Measurements from ENCODE around the gene PIP5K1C.

PIP5K1C gene

DNA sequence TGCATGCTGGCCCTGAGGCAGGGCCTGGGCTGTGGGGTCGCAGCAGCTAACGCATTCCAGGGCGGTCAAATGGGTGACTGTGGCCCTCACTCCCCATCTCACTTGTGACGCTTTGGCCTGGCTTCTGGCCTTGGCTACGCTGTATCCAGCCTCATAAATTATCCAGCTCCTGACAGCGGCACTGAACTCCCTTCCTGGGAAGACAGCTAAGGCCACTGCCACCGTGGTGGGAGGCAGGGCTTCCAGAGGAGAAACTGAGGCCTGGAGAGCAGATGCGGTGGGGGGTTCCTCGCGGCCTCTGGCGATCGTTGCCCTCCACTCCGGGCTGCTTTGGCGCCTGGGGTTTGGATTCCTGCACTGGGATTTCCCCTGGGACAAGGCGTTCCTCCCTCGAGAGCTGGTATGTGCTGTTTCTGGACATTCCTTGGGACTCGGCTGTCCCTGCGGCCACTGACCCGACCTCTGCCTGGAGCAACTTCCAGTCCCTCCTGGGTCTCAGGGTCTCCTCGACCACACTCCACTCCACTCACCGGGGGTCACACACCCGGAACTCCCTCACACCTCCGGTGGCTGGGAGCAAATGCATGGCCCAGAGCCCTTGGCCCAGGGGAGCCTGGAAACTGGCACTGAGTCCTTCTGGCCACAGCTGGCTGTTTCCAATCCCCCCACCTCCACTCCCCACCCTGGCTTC lies 97.0 kb downstream of the PIP5K1C start:
- H3K4me3 ChIP-seq (ENCODE audit: low read depth, low read length), result no peak overlapping the region
- TF ChIP-seq CTCF (IDR thresholded peaks at IDR 0.05; ENCODE audit: borderline replicate concordance, insufficient read depth, low read depth, low read length), result no peak

DNA sequence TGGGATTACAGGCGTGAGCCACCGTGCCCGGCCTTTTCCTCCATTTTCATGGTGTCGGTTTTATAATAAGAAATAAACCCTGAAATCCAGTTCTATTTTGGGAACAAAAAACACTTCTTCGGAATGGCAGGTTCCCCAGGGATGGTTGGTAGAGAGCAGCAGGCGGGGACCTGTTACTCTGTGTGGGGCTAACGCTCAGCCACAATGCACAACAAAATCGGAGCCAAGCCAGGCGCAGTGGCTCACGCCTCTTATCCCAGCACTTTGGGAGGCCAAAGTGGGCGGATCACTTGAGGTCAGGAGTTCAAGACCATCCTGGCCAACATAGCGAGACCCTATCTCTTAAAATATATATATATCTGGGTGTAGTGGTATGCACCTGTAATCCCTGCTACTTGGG lies 99.2 kb downstream of the PIP5K1C start:
- H3K4me3 ChIP-seq (ENCODE audit: low read depth, low read length), result no peak overlapping the region
- no peak for TF ChIP-seq CTCF (IDR thresholded peaks at IDR 0.05; ENCODE audit: borderline replicate concordance, insufficient read depth, low read depth, low read length)

GRCh38 chr19:3599776-3600187 lies 100.5 kb downstream of the PIP5K1C start:
- no peak overlapping the region for H3K4me3 ChIP-seq (ENCODE audit: low read depth, low read length)
- no peak for TF ChIP-seq CTCF (IDR thresholded peaks at IDR 0.05; ENCODE audit: borderline replicate concordance, insufficient read depth, low read depth, low read length)

DNA sequence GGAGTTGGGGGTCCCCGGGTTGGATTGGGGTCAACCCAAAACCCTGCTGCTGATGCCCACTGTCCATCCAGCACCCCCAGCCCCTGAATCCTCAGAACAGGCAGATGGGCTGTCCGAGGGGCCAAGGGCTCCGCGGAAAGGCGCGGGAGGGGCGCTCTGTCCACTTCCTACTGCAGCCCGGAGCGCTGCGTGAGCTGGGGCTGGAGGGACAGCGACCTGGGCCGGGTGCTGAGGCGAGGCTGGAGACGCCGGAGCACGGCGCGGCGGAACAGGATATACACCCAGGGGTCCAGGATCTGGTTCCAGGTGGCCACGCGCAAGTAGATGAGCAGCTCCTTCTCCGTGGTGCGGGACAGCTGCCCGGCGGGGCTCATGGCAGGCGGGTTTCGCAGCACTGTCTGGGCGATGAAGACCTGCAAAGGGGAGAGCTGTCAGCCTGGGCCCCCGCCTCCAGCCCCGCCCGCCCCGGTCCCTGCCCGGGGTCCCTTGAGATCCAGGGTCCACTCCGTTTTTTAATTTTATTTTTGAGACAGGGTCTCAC lies 104.7 kb downstream of the PIP5K1C start:
- H3K4me3 ChIP-seq (ENCODE audit: low read depth, low read length), result no peak overlapping the region
- no peak for TF ChIP-seq CTCF (IDR thresholded peaks at IDR 0.05; ENCODE audit: borderline replicate concordance, insufficient read depth, low read depth, low read length)

GRCh38 chr19:3593156-3593555 lies 107.1 kb downstream of the PIP5K1C start:
- no peak for TF ChIP-seq CTCF (IDR thresholded peaks at IDR 0.05; ENCODE audit: borderline replicate concordance, insufficient read depth, low read depth, low read length)
- no peak overlapping the region for H3K4me3 ChIP-seq (ENCODE audit: low read depth, low read length)

GRCh38 chr19:3591876-3592613 lies 108.2 kb downstream of the PIP5K1C start:
- H3K4me3 ChIP-seq (ENCODE audit: low read depth, low read length), result no peak overlapping the region

More at GRCh38 chr19:3591876-3592613, 108.2 kb downstream of the PIP5K1C start:
- TF ChIP-seq CTCF (IDR thresholded peaks at IDR 0.05; ENCODE audit: borderline replicate concordance, insufficient read depth, low read depth, low read length), result no peak

Measured in GM12875 (cell line).